IMR-90 (cell line): ENCODE measurements around the gene KIAA0408. TPM values are rescaled to one million over a fixed set of nuclear protein-coding genes. Genes with fewer than 3 reads are reported as not detected.

Source experiments
- ATAC-seq: fragments of 200-7000 bp; cut with Tn5 transposase; 2 replicates; pipeline ENCODE4 v1.9.1; 2020; ENCODE audit warnings: low read depth, mild to moderate bottlenecking, moderate library complexity
- BruUV-seq: library from RNA; stranded (reverse); fragments of 400-500 nt; replicated peaks from 2 replicates; lab custom pipeline; 2021; lab: Mats Ljungman, UMichigan
- CTCF ChIA-PET: fragments of 300-600 bp; formaldehyde crosslinking; extraction: SDS; loops from one replicate; lab custom pipeline; 2021; ENCODE audit warnings: antibody characterized with exemption; lab: Yijun Ruan, JAX
- POLR2A ChIA-PET: fragments of 300-600 bp; sonication (Branson Sonifier 250); formaldehyde crosslinking; loops from one replicate; lab custom pipeline; 2022; ENCODE audit warnings: antibody characterized with exemption; ENCODE audit not compliant: unreplicated experiment; lab: Charles Lee
- DNase-seq: peaks from one replicate; pipeline ENCODE4 v3.0.0; 2013
- H2AFZ ChIP-seq: replicated peaks from 2 replicates; pipeline ENCODE3; 2013; ENCODE audit warnings: low read length, mild to moderate bottlenecking; ENCODE audit not compliant: poor library complexity
- H2AK5ac ChIP-seq: 2 replicates; pipeline ENCODE4 v1.6.1; 2013; ENCODE audit warnings: low read depth, low read length, inconsistent platforms
- H2AK9ac ChIP-seq: replicated peaks from 2 replicates; pipeline ENCODE3; 2013; ENCODE audit warnings: mild to moderate bottlenecking, low read depth, low read length, moderate library complexity; ENCODE audit not compliant: poor library complexity
- H2BK120ac ChIP-seq: 2 replicates; pipeline ENCODE4 v1.6.1; 2013; ENCODE audit warnings: low read depth, low read length, inconsistent platforms
- H2BK15ac ChIP-seq: 3 replicates; pipeline ENCODE4 v1.6.1; 2013; ENCODE audit warnings: low read depth, low read length, inconsistent platforms
- H2BK20ac ChIP-seq: 2 replicates; pipeline ENCODE4 v1.6.1; 2013; ENCODE audit warnings: low read depth, mild to moderate bottlenecking, inconsistent platforms, low read length, moderate library complexity
- H2BK5ac ChIP-seq: 2 replicates; pipeline ENCODE4 v1.6.1; 2013; ENCODE audit warnings: mild to moderate bottlenecking, low read depth, low read length, inconsistent platforms; ENCODE audit not compliant: poor library complexity, severe bottlenecking
- H3K14ac ChIP-seq: replicated peaks from 2 replicates; pipeline ENCODE4 v1.6.1; 2013; ENCODE audit warnings: low read depth, low read length, inconsistent platforms
- H3K18ac ChIP-seq: 2 replicates; pipeline ENCODE4 v1.6.1; 2013; ENCODE audit warnings: low read depth, low read length, control low read depth
- H3K23ac ChIP-seq: 2 replicates; pipeline ENCODE4 v1.6.1; 2013; ENCODE audit warnings: low read depth, low read length, inconsistent platforms
- H3K27ac ChIP-seq: 2 replicates; pipeline ENCODE4 v1.5.1; 2013; ENCODE audit warnings: mild to moderate bottlenecking, control low read depth, low read length; ENCODE audit not compliant: insufficient read depth
- H3K27me3 ChIP-seq: 2 replicates; pipeline ENCODE4 v1.6.1; 2013; ENCODE audit warnings: low read length; ENCODE audit not compliant: control insufficient read depth, insufficient read depth
- H3K36me3 ChIP-seq: 2 replicates; pipeline ENCODE4 v1.6.1; 2013; ENCODE audit warnings: low read length, mixed read lengths; ENCODE audit not compliant: control insufficient read depth, insufficient read depth
- H3K4ac ChIP-seq: 2 replicates; pipeline ENCODE4 v1.6.1; 2013; ENCODE audit warnings: low read depth, low read length, inconsistent platforms
- H3K4me1 ChIP-seq: 2 replicates; pipeline ENCODE4 v1.6.1; 2013; ENCODE audit warnings: low read length, mixed read lengths; ENCODE audit not compliant: control insufficient read depth, insufficient read depth
- H3K4me2 ChIP-seq: 2 replicates; pipeline ENCODE4 v1.6.1; 2013; ENCODE audit warnings: low read depth, mild to moderate bottlenecking, control low read depth, low read length, moderate library complexity
- H3K4me3 ChIP-seq: 2 replicates; pipeline ENCODE4 v1.5.1; 2013; ENCODE audit warnings: low read depth, mild to moderate bottlenecking, control low read depth, low read length, moderate library complexity; ENCODE audit not compliant: insufficient read depth
- H3K56ac ChIP-seq: 2 replicates; pipeline ENCODE4 v1.6.1; 2013; ENCODE audit warnings: low read length, inconsistent platforms; ENCODE audit not compliant: insufficient read depth; ENCODE audit errors: extremely low read depth
- H3K79me1 ChIP-seq, 2 experiments: 2 replicates each; pipeline ENCODE4 v1.6.1; 2013; ENCODE audit warnings: low read length in 2 of 2, inconsistent platforms in 1 of 2, low read depth in 1 of 2
- H3K9ac ChIP-seq: 2 replicates; pipeline ENCODE4 v1.6.1; 2013; ENCODE audit warnings: low read depth, low read length, control low read depth
- H3K9me1 ChIP-seq: 2 replicates; pipeline ENCODE4 v1.6.1; 2013; ENCODE audit warnings: low read length, inconsistent platforms; ENCODE audit not compliant: insufficient read depth
- H3K9me3 ChIP-seq: 2 replicates; pipeline ENCODE4 v1.6.1; 2013; ENCODE audit warnings: low read length; ENCODE audit not compliant: control insufficient read depth, insufficient read depth
- H4K20me1 ChIP-seq: 2 replicates; pipeline ENCODE4 v1.6.1; 2013; ENCODE audit warnings: low read length, inconsistent platforms; ENCODE audit not compliant: insufficient read depth
- H4K5ac ChIP-seq: 2 replicates; pipeline ENCODE4 v1.6.1; 2013; ENCODE audit warnings: mild to moderate bottlenecking, low read depth, low read length, control low read depth
- H4K8ac ChIP-seq, 2 experiments: 2 replicates each; pipeline ENCODE4 v1.6.1; 2013; ENCODE audit warnings: low read depth in 2 of 2, low read length in 2 of 2, control low read depth in 1 of 2, inconsistent platforms in 1 of 2
- H4K91ac ChIP-seq: 2 replicates; pipeline ENCODE4 v1.6.1; 2013; ENCODE audit warnings: low read depth, low read length, inconsistent platforms; ENCODE audit not compliant: insufficient read depth
- BHLHE40 ChIP-seq: fragments of 150-350 bp; IDR thresholded peaks from 2 replicates; pipeline ENCODE4 v1.6.1; 2016; ENCODE audit warnings: mild to moderate bottlenecking, low read depth, low read length
- CHD1 ChIP-seq: IDR thresholded peaks from 2 replicates; pipeline ENCODE4 v1.6.1; 2012; ENCODE audit warnings: low read depth, low read length, improper control_type of control experiment
- NFE2L2 ChIP-seq: fragments of 150-350 bp; IDR thresholded peaks from 2 replicates; pipeline ENCODE4 v1.6.1; 2016; ENCODE audit warnings: low read depth, mild to moderate bottlenecking, low read length
- RFX5 ChIP-seq: IDR thresholded peaks from 2 replicates; pipeline ENCODE4 v1.8.0; 2012; ENCODE audit warnings: low read depth, mild to moderate bottlenecking, low read length, moderate library complexity
- dilution Hi-C: fragments of 300-500 bp; cut with HindIII; formaldehyde crosslinking; loops from one replicate; pipeline ENCODE4 v1.14.3; 2018; ENCODE audit warnings: low sequenced_read_pairs; ENCODE audit not compliant: unreplicated experiment
- in situ Hi-C: fragments of 300-500 bp; cut with MboI; formaldehyde crosslinking; loops from 3 replicates; pipeline ENCODE4 v1.14.3; 2019; ENCODE audit warnings: low sequenced_read_pairs, inconsistent platforms, mixed read lengths
- intact Hi-C: fragments of 100-400 bp; cut with micrococcal nuclease; formaldehyde crosslinking; loops from 2 replicates; pipeline ENCODE4 v1.10.0; 2022
- polyA plus RNA-seq, 3 experiments: library from polyadenylated mRNA; depleted of rRNA; stranded (reverse); fragments of >200 nt; gene quantifications; 2 replicates each; pipeline ENCODE4 v1.2.3, GENCODE V29; 2012; ENCODE audit warnings: low replicate concordance in 1 of 3
- total RNA-seq: library from RNA; depleted of rRNA; stranded (reverse); fragments of >200 nt; gene quantifications from 2 replicates; pipeline ENCODE4 v1.2.3, GENCODE V29; 2012
- TF ChIP-seq, protein P1 (sequence below): fragments of 150-350 bp; IDR thresholded peaks from 2 replicates; pipeline ENCODE4 v1.6.1; 2017; ENCODE audit warnings: mild to moderate bottlenecking, antibody characterized with exemption, low read length, low read depth

Gene KIAA0408
- total and polyA plus RNA-seq, 2 of the 4 experiments (the other 2 are of a cell fraction): 0.90 to 2.9 TPM

DNA sequence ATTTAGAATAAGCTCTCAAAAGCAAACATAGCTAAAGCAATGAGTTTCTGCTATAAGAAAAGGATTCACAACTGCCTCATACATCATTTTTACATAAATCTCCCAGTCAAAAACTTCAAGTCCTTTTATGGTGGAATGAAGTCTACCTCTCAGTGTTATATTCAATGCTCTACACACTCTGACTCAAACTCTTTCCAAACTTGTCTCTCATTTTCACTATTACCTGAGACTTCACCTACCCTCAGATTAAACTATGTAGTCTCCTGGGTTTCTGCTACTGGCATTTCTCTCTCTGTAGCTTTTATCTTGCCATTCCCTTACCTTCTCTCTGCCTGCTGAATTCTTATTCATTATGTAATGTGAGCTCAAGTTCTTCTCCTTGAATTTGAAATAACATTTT is 11.4 kb downstream of the KIAA0408 start:
- no peak overlapping the region for H3K56ac ChIP-seq
- H4K5ac ChIP-seq: no peak overlapping the region
- dilution Hi-C loops (no loop called here), intact Hi-C loops (no loop called here), in situ Hi-C loops (no loop called here)
- H2BK5ac ChIP-seq: no peak overlapping the region
- H2BK120ac ChIP-seq: no peak overlapping the region
- no peak overlapping the region for H3K14ac ChIP-seq
- no peak overlapping the region for H4K91ac ChIP-seq
- BruUV-seq: no TSS peak
- no peak overlapping the region for H2BK20ac ChIP-seq
- H4K8ac ChIP-seq: no peak overlapping the region
- no peak overlapping the region for H3K23ac ChIP-seq
- H3K9ac ChIP-seq: no peak overlapping the region
- H3K4me1 ChIP-seq: no peaks in the 10 kb centered on the region
- H3K4me3 ChIP-seq: no peak overlapping the region
- H3K9me1 ChIP-seq: no peaks in the 10 kb centered on the region
- ATAC-seq: no peak
- no peak overlapping the region for H3K4ac ChIP-seq
- H3K27me3 ChIP-seq: no peaks in the 10 kb centered on the region
- no peak overlapping the region for H2AFZ ChIP-seq
- H4K20me1 ChIP-seq: no peaks in the 10 kb centered on the region
- no peaks in the 10 kb centered on the region for H3K36me3 ChIP-seq
- H3K9me3 ChIP-seq: no peaks in the 10 kb centered on the region
- ChIA-PET POLR2A (no interaction called here), CTCF (no interaction called here)
- TF ChIP-seq CHD1 (no peak), NFE2L2 (no peak), RFX5 (no peak), BHLHE40 (no peak)
- TF ChIP-seq, protein P1, sequence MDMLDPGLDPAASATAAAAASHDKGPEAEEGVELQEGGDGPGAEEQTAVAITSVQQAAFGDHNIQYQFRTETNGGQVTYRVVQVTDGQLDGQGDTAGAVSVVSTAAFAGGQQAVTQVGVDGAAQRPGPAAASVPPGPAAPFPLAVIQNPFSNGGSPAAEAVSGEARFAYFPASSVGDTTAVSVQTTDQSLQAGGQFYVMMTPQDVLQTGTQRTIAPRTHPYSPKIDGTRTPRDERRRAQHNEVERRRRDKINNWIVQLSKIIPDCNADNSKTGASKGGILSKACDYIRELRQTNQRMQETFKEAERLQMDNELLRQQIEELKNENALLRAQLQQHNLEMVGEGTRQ: no peak
- H3K27ac ChIP-seq: no peak overlapping the region
- H3K18ac ChIP-seq: no peak overlapping the region
- H3K4me2 ChIP-seq: no peak overlapping the region
- no peaks in the 10 kb centered on the region for H3K79me1 ChIP-seq
- no peak overlapping the region for H2AK5ac ChIP-seq
- H2AK9ac ChIP-seq: no peak overlapping the region
- DNase-seq: no peak
- H2BK15ac ChIP-seq: no peak overlapping the region
